GM21526 (cell line): ENCODE data around the gene ANK2.
A peak's percentile ranks its signal among the peaks of the same experiment; 100 is the strongest.
"Not testable (repeated sequence)": the region's sequence is repeated elsewhere in the genome, so short reads cannot be mapped to it uniquely, and the experiment has no call there.

Experiments used
- ATAC-seq: cut with Tn5 transposase; IDR thresholded peaks from one replicate; pipeline ENCODE4 v1.9.1; 2021; ENCODE audit warnings: moderate library complexity; ENCODE audit not compliant: unreplicated experiment, low FRiP score

Gene ANK2

GRCh38 chr4:113050837-113051236 is 1.4 kb downstream of the ANK2 start:
- ATAC-seq: no peak

GRCh38 chr4:113051361-113051760 is 1.9 kb downstream of the ANK2 start:
- ATAC-seq: no peak

- peak; percentile 87 for ATAC-seq
Measured at GRCh38 chr4:113052379-113052951, 3.0 kb downstream of the ANK2 start.

- ATAC-seq: no peak
Measured at GRCh38 chr4:113053883-113054282, 4.4 kb downstream of the ANK2 start.

GRCh38 chr4:113056318-113056717 is 6.9 kb downstream of the ANK2 start:
- no peak for ATAC-seq

GRCh38 chr4:113057891-113058290 is 8.4 kb downstream of the ANK2 start:
- ATAC-seq: no peak

GRCh38 chr4:113059449-113060182 is 10.2 kb downstream of the ANK2 start:
- no peak for ATAC-seq

- ATAC-seq: no peak
Measured at GRCh38 chr4:113060853-113061252, 11.4 kb downstream of the ANK2 start.

- no peak for ATAC-seq
Measured at GRCh38 chr4:113064244-113064643, 14.8 kb downstream of the ANK2 start.

GRCh38 chr4:113065629-113066028 is 16.2 kb downstream of the ANK2 start:
- ATAC-seq: no peak

GRCh38 chr4:113068771-113069170 is 19.3 kb downstream of the ANK2 start:
- not testable (repeated sequence) for ATAC-seq

GRCh38 chr4:113069212-113069892 is 19.9 kb downstream of the ANK2 start:
- no peak for ATAC-seq

- no peak for ATAC-seq
Measured at GRCh38 chr4:113070755-113071154, 21.3 kb downstream of the ANK2 start.

GRCh38 chr4:113071274-113071673 is 21.8 kb downstream of the ANK2 start:
- no peak for ATAC-seq

- no peak for ATAC-seq
Measured at GRCh38 chr4:113071805-113072204, 22.4 kb downstream of the ANK2 start.

GRCh38 chr4:113073451-113074005 is 24.1 kb downstream of the ANK2 start:
- ATAC-seq: no peak

GRCh38 chr4:113077575-113077974 is 28.1 kb downstream of the ANK2 start:
- ATAC-seq: no peak

GRCh38 chr4:113078066-113078465 is 28.6 kb downstream of the ANK2 start:
- ATAC-seq: no peak

GRCh38 chr4:113080050-113080449 is 30.6 kb downstream of the ANK2 start:
- no peak for ATAC-seq

- no peak for ATAC-seq
Measured at GRCh38 chr4:113080624-113081023, 31.2 kb downstream of the ANK2 start.

- no peak for ATAC-seq
Measured at GRCh38 chr4:113083346-113083745, 33.9 kb downstream of the ANK2 start.
